ENCODE data around the gene KIAA0232.

DNA sequence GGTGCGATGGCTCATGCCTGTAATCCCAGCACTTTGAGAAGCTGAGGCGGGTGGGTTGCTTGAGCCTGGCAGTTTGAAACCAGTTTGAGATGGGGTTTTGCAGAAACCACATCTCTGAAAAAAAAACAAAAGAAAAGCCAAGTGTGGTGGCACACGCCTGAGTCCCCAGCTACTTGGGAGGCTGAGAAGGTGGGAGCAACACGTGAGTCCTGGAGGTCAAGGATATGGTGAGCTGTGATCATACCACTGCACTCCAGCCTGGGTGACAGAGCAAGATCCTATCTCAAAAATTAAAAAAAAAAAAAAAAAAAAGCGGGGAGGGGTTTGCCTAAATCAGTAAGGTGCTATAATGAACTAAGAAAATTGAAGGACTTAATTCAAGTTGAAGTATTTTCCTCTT is 68.9 kb downstream of the KIAA0232 start:
- no peak for TF ChIP-seq CTCF (IDR thresholded peaks at IDR 0.05)
- TF ChIP-seq POLR2A (IDR thresholded peaks at IDR 0.05): no peak
